ENCODE results near the gene DYNC2H1.
"Not testable (repeated sequence)": the region's sequence is repeated elsewhere in the genome, so short reads cannot be mapped to it uniquely, and the experiment has no call there.

Gene DYNC2H1

DNA sequence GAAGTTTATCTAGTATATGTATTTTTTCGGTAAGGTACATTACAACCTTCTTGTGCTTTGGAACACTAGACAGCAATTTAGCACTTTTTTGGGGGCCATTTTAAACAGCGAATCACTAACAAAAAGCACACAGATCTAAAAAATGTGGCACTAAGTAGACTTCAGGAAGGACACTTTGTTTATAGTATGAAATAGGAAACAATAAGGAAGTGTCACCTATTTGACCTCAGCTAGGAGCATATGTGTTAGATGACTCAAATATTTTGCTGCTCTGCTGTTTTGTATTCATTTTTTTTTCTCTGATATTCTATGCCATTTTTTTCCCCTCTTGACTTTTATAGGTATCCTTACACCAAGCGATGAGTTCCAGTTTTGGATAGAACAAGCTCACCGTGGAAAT, 5.6 kb downstream of the DYNC2H1 start:
- DNase-seq = no peak

DNA sequence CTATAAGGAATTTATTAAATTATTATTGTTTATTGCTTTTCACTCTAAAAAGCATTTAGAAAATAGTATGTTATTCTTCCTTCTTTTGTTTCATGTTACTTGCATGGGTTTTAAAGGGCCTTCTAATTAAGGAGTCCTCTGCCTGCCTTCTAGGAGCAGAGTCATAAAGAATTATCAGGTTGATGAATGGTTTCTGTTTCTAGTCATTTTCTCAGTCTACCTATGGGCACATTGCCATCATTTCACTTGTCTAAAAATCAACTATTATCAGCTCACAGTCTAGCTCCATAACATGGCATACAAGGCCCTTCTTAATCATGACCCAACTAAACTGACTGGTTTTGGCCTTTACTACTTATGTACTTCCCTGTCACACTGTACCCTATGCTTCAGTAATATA, 16.2 kb downstream of the DYNC2H1 start:
- no peak for DNase-seq

DNA sequence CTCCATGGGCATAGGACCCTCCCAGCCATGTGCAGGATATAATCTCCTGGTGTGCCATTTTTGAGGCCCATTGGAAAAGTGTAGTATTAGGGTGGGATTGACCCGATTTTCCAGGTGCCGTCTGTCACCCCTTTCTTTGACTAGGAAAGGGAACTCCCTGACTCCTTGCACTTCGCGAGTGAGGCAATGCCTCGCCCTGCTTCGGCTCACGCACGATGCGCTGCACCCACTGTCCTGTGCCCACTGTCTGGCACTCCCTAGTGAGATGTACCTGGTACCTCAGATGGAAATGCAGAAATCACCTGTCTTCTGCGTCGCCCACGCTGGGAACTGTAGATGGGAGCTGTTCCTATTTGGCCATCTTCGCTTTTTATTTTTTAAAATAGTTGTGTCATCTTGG, 32.8 kb downstream of the DYNC2H1 start:
- DNase-seq = not testable (repeated sequence)

DNA sequence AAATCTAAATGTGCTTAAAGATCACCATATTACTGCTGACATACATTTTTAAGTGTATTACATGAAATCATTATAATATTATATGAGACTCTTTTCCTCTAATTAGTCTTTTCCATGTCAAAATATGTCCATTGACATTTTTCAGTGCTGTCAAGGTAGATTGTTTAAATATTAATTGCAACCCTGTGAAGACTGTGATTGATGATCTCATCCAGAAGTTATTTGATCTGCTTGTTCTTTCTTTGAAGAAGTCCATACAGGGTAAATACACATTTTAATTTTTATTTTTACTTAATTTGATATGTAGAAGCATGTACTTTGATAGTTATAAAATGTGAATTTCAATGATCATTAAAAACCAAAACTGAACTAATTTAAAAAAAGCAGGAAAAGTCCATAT, 38.4 kb downstream of the DYNC2H1 start:
- no peak for DNase-seq

DNA sequence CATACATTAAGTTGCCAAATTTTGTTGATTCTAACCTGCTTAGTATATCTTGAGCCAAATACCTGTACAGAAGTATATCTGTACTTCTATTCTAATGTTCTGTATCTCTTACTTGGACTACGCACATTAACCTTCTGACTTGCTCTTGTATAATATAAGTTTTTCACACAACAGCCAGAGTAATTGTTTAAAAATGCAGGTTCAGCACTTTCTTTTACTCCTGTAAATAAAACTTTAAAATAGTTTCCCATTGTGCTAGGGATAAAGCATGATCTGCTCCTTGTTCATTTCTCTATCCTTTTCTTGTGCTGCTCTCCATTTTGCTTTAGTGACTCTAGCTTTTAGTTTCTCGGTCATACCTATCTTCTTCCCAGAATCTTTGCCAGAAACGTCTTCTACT, 48.3 kb downstream of the DYNC2H1 start:
- no peak for DNase-seq

DNA sequence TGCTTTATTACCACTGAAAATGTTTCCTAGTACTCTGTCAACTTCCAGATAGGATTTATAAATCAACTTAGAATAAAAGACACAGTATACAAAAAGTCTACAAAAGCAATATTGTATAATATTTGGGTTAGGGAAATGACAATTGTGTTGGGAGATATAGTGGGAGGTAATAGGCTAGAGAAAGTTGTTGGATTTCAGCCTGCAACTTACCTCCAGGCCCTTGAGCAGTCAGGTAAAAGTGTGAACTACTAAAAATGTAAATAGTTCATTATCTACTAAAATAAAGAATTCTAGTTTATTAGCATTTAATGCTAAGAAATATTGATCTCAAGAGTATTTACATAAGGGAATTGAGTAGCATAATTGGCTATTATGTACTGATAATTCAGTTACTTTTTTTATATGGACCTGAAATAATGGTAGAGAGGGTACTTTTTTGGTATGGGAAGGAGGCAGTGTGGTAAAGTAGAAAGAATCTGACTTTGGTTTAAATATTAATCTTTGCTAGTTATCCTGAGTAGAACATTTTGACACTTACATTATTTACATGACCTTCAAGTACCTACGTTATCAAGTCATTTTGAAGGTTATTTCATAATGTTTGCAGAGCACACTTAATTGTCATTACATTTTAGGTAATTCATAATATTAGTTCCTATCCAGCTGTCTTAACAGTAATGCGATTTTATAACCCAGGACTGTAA, 55.0 kb downstream of the DYNC2H1 start:
- DNase-seq = no peak

DNA sequence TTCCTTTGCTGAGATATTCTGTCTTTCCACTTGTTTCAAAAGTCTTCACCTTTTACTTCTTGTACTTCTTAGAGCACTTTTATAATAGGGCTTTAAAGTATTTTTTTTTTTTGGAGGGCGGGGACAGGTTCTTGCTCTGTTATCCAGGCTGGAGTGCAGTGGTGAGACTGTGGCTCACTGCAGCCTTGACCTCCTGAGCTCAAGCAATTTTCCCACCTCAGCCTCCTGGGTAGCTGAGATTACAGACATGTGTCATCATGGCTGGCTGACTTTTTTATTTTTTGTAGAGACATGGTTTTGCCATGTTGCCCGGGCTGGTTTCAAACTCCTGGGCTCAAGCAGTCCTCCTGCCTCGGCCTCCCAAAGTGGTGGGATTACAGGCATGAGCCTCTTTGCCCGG, 57.9 kb downstream of the DYNC2H1 start:
- DNase-seq = no peak

DNA sequence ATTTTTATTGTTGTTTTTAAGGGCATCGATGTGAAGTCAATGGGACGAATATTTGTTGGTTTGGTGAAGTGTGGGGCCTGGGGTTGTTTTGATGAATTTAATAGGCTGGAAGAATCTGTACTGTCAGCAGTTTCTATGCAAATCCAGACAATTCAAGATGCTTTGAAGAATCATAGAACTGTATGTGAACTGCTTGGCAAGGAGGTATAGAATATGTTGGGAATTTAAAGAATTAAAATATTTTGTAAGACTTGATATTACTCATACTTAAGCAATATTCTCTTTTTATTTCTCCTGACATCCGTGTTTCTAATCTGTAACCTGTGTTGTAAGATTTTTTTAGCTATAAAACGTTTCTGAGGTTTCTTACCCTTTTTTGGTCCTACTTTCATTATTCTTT, 61.6 kb downstream of the DYNC2H1 start:
- DNase-seq = peak; percentile 28

DNA sequence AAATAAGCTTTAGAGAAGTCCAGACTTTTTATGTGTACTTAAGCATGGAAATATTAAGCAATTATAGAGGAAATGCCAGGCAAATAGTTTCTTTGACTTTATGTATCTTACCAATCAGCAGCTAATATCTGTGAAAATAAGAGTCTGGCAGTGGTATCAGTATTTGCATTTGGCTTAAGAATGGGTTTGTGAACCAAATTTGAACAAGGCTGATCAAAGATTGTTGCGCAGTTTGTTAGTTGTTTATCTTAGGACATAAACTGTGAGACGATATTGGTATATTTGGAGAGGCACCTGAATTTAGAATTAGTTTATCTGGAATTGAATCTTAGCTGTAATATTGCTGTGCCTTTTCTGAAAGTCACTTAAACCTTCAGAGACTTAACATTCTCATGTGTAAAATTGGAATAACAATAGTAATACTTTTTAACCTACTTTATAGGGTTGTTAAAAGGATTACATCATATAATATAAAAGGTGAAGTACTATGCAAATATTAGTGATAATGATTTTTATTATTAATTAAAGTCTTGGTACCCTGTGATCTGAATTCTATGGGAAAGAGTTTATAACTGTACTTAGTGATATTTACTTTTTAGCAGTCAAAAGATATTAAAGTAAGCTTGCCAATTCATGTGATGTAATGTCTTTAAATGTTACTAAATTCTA, 66.4 kb downstream of the DYNC2H1 start:
- no peak for DNase-seq

DNA sequence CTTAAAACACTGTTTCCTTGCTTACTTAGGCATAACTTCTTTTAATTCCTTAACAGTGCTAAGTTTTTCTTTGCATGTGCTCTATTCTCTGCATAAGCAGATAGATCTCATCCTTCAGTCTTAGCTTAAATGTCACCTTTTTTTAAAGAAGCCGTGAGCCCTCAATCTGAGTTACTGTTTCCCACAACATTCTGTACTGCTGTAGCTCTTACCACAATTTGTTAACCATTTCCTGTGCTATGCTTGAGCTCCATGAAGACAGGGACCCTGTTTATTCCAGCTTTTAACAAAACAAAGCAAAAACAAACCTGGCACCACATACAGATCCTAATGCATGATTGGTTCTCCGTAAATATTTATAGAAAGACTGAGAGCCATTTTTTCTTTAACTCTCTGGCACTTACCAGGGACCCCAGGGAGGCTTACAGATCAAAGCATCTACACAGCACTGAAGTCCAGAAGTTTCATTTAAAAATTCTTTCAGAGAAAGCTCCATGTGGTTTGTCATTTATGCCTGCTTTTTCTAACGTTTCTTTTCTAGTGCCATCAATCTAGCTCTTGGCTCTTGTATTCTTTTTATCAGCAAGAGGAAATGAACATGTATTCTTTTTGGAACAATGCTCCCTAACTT, 74.9 kb downstream of the DYNC2H1 start:
- no peak for DNase-seq

DNA sequence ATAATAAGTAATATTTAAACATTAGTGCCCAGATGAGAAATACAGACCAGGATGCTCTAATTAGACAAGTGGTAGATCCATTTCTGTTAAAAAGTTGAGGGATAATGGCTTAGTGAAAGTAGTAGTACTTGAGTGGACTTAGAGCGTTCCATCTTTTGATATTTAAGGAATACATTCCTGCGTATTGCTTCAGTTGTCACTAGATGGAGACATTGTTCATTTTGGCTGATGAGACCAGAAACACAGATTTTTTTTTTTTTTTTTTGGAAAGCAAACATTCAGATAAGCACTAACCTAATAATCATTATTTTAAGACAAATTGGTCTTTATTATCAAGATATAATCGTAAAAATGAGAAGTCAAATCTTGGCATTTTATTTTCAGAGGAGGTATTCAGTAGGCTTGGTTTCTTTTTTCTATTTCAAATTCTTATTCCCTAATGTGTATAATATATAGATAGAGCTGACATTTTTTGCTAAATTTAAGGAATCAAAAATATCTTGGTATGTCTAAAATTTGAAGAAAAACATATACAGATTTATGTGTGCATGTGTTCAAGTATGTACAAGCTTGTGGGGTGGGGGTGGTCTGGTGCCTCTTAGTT, 92.9 kb downstream of the DYNC2H1 start:
- DNase-seq = peak; percentile 50

DNA sequence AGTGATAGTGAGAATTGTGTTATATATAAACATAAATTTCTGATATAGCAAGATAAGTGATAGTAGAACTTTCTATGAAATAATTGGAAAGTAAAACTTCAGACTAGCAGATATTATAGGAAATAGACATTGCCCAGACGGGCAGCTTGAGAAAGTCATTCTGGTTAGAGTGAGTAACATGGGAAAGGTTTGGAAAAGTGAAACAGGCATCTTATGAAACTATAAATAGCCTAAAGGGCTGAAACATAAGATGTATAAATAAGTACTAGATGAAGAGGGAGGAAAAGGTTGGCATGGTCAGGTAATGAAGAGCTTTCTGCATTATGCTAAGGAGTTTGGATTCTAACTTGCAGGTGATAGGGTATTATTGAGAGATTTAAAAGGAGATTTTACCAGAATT, 101.3 kb downstream of the DYNC2H1 start:
- no peak for DNase-seq

DNA sequence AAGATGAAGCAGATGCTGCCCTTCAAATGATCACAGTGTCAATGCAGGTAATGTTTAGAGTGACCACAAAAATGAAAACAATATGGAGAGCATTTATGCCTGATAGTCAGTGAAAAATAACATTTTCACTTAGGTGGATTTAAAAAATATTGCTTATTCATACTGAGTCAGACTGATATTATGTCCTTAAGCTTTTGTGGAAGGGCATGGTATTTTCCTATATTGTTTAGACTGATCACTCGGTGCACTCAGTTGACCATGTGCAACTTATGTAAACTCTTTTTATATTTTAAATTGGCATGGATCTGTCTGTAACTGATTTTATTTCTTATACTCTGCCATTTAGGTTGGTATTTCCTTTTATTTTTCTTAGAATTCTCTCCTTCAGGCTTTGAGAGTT, 106.6 kb downstream of the DYNC2H1 start:
- DNase-seq = no peak

DNA sequence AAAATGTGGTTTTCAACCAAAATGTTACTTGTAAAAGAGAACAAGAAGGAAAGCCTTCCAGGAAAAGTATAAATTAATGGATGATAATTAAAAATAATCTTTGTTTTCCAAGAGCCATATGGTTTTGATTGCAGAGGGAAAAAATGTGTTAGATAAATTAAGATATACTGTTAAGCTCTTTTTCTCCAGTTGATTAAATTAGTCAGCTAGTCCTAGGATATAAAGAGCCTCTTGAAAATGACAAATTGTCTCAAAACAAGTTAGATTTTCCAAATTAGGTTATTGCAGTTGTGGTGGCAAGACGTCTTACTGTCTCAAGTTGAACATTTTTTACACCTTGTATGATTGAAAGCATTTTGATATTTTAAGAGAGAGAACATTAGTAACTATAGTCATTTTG, 110.9 kb downstream of the DYNC2H1 start:
- no peak for DNase-seq

DNA sequence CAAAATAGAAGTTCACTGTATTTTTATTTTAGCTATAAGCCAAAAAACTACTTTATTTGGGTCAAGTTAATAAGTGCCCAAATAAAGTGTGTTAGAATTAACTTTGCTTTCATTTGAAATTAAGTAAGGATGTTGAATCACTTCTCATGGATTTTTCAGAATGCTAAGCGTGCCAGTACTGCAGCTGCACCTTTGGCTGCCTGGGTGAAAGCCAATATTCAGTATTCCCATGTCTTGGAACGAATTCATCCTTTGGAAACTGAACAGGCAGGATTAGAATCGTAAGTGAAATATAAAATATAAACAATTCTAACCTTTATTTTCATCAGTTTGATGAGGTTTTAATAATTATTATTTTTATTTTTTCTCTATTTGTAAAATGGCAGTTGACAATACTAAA, 113.6 kb downstream of the DYNC2H1 start:
- no peak for DNase-seq

DNA sequence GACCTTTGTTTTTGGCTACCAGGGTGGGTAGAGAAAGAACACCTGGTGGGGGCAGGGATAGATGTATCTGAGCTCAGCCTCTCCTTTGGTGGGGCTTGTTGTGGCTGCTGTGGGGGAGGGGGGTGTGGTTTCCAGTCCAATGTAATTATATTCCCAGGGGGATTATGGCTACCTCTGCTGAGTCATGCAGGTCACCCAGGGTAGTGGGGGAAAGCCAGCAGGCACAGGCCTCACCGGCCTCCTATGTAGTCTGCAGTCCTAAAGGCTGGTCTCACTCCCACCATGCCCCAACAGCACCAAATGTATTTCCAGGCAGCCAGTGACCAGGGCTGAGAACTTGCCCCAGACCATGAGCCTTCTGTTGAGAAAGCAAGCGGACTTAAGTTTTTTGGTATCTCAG, 119.6 kb downstream of the DYNC2H1 start:
- DNase-seq = no peak

DNA sequence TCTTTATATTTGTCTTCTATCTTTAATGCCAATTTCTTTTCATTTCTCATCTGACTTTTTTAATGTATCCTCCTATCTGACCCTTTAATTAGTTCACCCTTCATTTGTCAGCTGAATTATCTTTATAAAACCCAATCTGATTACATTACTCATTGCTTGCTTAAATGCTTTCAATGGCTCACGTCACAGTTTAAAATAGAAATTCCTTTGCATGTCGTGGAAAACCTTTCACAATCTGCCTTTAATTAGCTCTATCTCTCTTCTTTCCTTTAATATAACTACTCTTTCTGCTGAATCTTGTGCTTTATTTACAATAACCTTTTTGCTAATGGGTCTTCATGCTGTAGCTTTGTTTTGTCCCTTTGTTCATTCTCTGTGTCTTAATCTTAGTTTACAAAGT, 125.7 kb downstream of the DYNC2H1 start:
- peak; percentile 36 for DNase-seq

DNA sequence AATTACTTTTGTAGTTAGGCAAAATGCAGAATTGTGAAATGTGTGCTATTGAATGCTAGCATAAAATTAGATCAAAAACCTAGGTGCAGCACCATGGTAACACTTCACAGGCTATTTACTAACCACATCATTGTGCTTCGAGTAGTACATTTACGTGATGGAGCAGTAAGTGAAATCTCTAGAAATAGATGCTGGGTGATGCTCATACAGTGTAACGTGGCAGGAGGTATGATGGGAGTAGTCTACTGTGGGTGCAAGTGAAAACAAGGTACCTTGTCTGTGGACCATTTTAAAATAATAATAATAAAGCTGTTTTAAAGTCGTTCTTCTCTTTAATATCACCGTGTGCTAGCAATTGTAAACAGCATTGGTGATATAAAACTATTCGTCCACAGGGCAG, 132.3 kb downstream of the DYNC2H1 start:
- DNase-seq = no peak

DNA sequence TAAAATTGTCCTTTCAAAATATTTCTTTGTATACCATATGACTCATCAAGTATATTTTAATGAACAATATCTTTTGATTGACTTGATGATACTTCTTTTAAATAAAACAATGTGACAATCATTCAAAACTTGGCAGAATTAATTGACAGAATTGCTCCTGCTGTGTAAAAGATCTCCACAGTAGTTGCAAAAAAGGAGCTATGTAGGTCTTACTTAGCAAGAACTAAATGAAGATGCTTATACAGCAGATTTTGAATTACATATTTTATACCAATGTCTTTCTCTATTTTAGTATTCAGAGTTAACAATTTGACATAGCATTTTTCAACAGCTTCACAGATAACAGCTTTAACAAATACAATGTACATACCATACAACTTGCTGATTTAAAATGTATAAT, 144.9 kb downstream of the DYNC2H1 start:
- no peak for DNase-seq

DNA sequence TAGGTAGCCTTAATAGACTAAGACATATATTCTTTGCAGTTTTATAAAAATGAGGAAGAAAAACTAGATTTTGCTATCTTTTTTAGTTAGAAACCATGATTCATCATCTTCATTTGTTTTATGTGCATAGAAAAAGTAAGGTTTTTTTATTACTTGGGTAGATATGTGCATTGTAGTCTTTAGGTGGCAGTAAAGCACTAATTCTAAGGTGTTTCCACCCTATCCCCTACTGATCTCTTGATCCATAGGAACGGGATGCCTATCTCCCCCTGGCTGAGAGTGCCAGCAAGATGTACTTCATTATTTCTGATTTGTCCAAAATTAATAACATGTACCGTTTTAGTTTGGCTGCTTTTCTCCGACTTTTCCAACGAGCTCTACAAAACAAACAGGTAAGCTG, 148.1 kb downstream of the DYNC2H1 start:
- DNase-seq = peak; percentile 36

DNA sequence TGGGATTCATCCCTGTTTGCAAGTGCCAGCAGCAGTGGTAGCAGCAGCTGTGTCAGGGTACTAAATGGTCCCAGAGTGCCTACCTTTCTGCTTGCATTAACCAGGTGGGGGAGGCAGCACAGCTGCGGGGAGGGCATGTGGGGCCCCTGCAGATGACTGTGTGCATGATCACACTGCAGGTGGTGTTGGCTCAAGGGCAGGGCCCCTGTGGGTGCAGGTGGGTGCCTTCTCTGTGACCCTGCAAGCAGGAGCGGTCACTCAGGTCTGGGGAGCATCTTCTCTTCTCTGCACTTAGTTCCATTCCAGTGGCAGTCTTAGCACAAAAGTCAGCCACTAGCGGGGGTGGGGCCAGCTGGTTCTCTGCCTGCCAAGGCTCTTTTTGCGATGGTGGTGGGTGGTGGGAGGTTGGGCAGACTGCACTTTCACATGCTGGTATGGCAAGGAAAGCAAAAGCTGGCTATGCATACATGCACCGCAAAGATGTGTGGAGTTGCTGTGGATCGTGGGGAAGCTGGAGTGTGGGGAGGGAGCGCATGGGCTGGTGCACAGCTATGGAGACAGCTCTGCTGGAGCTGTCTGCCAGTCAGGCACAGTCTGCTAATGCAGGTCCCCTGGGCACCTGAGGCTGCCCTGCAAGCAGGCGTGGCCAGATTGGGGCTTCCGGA, 157.1 kb downstream of the DYNC2H1 start:
- DNase-seq = no peak

DNA sequence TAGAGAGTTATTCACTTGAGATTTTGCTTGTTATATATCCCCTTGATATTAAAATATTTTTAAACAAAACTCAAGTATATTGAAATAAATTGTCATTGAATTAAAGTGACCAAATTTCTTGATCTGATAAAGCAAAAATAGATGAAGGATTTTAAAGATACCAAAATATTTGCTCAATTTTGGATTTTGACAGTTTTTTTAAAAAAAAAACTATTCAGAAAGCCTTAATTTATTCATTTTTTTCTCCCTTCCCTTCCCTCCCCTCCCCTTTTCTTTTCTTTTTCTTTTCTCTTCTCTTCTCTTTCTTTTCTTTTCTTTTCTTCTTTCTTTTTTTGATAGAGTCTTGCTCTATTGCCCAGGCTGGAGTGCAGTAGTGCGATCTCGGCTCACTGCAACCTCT, 163.7 kb downstream of the DYNC2H1 start:
- no peak for DNase-seq

DNA sequence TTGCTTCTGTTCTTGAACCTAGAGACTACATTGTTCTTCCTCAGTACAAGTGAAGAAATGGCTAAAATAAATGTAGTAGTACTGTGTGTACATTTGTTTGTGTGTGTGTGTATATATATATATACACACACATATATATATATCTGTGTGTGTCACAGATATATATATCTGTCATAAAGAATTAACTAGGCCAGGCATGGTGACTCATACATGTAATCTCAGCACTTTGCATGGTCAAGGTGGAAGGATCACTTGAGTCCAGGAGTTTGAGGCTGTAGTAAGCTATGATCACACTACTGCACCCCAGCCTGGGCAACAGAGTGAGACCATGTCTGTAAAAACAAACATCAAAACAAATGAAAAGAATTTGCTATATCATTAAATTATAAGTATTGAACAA, 164.8 kb downstream of the DYNC2H1 start:
- no peak for DNase-seq
